ENCODE data around the gene SH3RF3.
"Not testable (repeated sequence)": the region's sequence is repeated elsewhere in the genome, so short reads cannot be mapped to it uniquely, and the experiment has no call there.

SH3RF3 gene

DNA sequence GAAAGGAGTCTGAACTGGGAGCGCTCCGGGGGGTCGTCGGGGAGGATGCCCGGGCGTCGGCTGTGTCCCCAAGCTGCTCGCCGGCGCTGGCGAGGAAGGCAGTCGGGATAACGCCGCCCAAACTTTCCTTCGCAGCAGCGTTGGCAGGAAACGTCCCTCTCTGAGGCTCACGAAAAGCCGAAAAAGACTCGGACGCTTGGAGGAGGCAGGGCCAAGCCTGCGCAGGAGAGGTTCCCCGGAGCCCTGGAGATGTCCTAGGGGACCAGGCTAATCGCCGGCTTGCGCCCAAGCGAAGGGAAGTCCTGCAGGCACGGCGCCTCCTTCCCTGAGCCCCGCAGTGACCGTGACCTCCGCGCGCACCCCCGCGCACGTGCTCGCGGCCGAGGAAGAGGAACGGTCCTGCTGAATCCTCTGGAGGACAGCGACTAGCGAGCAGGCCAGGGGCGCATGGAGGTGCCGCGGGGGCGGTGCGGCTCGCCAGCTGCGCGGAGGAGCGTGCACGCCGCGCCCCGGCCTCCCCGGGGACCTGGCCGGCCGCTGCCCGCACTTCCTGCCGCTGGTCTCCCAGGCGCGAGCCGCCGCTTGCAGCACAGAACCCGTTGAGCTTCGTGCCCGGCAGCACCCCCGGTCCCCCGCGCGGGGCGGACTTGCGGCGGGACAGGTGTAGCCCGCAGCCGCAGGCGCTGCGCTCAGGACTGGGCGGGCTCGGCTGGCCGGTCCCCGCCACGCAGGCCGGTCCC lies at the start of gene SH3RF3:
SH3RF3 (plus strand) TSS at position 590 of the 740 bp plus-strand sequence.
- peak; percentile 9 for DNase-seq

DNA sequence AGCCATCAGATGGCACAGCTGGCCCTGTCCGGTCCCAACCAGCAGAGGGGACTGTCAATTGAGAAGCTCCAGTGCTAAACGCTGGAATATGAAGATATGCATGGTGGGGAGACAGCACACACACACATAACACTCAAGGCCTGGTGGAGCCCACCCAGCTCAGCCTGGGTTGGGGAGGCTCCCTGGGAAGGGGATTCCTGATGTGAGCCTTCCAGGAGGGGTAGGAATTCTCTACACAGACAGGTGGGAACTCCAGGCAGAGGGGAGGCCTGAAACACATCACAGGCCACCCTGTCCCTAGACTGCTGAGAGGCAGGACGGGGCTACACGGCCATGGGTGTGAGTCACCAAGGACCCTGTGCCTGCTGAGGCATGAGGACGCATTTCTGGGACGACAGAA lies 49.4 kb upstream of the SH3RF3 start:
- DNase-seq, result no peak

DNA sequence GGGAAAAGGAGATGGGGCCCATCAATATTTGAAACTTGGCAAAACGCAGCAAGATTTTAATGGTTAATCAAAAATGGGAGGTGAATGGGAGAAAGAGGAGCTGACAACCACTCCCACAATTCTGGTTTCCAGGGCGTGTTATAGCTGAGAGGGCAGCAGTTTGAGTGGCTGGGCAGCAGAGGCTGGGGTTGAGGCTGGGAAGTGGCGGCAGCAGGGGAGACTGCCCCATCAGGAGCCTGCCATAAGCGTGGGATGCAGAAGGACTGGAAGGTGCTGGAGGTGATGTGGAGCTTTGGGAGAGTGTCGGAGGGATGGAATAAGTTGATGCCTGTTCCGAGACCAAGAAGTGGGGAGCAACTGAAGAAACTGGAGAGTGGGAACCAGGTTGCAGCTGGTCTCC lies 48.9 kb upstream of the SH3RF3 start:
- DNase-seq, result no peak

DNA sequence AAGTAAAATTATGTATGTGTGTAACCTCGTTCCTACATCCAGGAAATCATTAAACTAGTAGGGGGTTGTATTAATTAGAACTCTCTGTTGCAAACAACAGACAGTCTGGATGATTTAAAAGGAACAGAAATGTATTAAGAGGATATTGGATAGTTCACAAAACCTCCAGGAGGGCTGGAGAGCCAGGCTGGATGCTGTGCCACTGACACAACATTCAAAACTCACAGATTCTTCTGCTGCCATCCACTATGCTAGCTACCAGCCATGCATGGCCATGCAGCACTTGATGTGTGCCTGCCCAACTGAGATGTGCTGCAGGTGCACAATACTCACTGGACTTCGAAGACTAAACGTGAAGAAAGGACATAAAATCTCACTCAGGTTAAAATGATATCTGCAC lies 48.2 kb upstream of the SH3RF3 start:
- no peak for DNase-seq

DNA sequence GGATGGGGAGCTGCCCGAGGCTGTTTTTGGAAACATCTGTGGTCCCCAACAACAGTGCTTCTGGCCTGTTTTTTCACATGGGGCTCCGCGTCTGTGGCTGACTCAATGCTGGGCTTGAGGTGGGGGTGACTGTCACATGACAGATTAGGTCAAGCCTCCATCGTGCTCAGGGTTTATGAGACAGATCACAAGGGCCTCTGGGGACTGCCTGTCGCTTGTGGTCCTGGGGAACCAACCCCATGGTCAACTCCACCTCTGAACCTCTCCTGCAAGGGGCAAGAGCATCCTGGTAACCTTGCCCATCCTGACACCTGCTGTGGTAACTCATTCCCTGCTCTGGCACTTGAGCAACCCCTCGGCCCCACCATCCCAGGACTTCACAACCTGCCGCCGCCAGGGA lies 47.6 kb upstream of the SH3RF3 start:
- DNase-seq, result no peak

DNA sequence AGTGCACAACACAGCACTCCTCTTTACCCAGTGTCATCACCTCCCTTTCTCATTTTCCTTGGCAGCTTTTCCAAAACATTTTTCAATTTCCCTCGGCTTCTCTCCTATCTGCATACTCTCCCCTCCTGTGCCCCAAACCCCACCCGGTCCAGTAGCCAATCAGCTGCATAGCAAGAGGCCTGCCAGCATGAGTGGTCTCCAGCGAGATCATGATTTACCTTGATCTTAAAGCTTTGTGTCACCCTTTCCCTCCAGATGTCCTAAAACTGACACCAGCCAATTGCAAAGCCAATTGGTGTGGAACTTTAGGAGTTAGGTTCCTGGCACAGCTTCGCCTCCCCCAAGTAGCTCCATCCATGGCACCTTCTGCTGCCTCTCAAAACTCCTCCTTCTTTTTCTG lies 45.2 kb upstream of the SH3RF3 start:
- DNase-seq, result no peak

DNA sequence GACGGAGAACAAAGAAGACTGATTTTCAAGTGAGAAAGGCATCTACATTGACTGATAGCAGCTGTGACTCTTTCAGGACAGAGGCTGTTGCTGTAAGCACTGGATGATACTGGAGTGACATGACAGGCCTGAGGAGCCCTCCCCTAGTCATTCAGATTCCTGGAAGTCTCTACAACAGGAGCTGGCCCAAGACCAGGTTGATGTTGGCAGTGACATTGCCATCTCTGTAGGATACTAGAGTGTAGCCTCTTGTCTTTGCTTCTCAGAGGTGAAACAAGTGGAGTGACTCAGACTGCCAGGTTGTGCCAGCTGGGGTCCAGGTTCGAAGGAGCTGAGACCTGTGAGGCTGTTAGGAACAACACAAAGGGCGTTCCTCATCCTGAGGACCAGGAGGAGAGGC lies 44.7 kb upstream of the SH3RF3 start:
- no peak for DNase-seq

DNA sequence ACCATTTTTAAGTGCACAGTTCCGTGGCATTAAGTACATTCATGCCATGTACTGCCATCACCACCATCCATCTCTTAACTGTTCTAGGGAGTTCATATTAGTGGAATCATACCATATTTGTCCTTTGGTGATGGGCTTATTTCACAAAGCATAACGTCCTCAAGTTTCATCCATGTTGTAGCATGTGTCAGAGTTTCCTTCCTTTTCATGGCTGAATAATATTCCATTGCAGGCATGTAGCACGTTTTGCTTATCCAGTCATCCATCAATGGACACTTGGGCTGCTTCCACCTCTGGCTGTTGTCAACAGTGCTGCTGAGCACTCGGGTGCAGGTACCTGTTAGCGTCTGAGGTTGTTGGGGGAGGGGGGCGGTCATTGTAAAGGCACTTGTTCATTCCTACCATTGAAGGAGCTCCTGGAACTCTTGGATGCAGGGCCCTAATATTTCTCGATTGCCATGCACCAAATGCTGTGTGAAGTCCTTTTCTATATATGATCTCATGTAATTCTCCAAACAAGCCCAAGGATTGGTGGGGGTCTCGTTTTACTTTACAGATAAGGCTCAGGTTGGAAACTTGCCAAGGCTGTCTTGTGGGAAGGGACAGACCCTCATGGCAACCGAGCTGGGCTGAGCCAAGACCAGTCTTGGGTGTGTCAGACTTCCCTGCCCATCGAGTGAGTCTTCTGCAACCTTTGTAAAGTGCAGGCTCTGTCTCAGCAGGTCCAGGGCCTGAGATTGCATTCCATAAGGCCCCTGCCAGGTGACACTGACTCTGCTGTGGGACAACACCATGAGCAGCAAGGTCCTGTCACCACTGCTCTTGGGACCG lies 42.9 kb upstream of the SH3RF3 start:
- no peak for DNase-seq

DNA sequence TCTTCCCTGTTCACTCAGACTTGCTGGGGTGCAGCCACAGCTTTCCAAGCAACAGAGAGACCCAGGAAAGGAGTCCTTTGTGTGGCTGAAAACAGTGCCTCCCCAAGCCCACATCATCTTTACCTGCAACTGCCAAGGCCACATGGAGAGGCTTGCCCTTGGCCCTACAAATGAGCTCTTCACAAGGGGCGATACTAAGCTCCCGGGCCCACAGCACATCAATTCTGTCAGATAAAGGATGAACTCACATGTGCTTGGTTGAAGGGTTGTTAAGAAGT lies 42.3 kb upstream of the SH3RF3 start:
- no peak for DNase-seq

DNA sequence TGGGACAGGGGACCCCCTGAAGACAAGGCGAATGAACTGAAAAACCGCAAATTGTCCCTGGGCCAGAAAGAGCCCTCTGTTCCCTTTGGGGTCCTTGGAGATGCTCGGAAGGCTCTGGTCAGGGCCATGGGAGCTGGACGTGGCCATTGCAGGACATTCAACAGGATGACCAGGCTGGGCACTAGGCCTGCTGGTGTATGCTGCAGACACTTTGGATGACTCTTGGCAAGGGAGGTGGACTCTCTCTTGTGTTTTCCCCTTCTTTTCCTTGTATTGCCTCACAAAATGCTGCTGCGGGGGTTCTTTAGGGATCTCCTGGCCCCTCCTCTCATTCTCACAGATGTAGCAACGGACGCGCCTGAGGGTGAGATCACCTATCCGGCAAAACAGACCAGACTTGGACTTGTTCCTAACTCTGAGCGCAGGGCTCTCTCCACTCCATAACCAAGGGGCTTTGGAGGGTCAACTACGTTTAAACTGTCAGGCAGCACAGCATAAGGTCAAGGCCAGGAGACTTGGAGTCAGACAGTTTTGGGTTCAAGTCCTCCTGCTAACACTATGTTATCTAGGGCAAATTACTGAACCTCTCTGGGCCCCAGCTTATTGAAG lies 41.8 kb upstream of the SH3RF3 start:
- no peak for DNase-seq

DNA sequence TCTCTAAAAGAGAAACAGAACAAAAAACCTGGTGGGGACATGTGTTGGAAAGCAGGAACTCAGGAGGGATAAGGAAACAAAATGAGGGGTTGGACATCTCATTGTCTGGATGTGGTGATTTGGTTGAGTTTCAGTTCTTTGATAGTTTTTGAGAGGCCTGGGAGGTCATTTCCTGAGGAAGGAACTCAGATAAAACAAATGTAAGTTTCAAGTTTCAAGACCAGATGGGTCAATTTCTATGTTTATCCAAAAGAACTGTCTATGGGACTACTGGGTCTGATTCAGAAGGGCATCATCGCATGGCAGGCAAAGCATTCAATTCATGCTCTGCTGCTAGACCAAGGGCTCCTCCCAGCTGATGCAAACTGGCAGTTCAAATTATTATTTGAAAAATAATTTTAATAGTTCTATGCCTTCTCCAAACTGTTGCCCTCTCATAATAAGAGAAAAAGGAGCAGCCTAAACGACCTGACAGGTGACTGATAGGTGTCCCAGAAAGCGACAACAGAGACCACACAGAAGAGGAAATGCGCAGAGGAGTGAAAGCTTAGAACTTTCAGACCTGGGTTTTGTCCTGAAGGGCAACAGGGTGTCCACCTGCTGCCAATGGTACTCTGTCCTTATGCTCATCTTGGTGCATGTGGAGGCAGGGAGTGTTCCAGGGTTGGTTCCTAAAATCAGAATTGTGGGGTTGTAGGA lies 39.3 kb upstream of the SH3RF3 start:
- DNase-seq, result no peak

DNA sequence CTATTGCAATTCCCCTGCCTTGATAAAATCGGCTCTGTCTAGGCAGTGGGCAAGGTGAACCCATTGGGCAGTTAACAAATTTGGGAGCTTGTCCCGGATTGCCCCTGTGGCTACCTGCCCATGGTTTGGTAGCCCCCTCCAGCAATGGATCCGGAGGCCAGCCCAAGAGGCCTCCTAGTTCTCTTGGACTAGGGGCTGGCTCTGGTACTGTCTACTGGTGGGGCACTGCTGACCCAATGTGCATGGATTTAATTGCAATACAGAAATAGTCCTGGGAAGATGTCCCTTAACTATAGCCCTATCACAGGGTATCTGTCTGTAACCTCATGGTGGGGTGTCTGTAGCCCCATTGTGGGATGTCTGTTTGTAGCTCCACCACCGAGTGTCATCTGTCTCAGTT lies 37.5 kb upstream of the SH3RF3 start:
- DNase-seq, result no peak

DNA sequence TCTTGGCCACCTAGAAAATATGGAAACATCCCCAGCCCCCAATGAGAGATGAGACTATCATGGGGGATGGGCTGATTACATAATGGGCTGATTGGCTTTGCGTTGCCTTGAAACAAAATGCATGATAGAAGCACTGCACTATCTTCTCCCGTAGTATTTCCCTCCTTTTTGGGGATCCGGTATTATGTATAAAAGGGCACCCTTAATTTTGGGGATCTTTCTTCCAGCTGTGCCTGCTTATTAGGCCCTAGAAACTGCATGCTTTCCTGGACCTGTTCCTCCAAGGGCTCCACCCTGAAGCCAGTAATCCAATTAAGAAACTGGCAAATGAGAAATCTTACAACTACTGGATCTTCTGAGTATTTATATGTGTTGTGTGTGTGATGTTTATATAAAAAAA lies 34.9 kb upstream of the SH3RF3 start:
- DNase-seq, result no peak

DNA sequence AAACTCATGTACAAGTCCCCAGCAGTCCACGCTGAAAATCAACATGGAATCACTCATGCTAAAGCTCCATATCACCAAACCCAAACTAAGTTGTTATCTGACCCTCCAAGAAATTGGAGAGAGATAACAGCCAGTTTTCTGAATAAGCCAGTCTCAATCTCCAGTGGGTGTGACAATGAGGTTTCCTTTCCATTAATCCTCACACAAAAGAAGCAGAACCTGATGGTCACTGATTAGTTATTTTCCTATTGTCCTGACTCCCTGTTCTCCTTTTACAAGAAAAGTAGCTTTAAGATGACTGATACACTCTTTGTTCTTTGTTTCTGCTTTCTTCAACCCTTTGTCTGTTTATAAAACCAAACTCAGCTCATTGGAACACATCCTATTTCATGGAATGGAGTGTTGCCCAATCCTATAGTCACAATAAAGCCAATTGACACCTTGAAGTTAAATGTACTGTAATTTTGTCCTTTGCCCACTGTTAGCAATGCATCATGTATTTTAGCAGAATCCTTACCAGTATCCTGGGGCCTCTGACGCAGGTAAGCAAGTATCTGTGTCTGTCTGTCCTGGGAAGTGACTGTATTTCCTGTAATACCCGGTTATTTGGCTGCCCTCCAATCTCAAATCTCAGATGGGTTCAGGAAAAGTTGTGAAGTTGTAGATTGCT lies 30.6 kb upstream of the SH3RF3 start:
- DNase-seq, result no peak

DNA sequence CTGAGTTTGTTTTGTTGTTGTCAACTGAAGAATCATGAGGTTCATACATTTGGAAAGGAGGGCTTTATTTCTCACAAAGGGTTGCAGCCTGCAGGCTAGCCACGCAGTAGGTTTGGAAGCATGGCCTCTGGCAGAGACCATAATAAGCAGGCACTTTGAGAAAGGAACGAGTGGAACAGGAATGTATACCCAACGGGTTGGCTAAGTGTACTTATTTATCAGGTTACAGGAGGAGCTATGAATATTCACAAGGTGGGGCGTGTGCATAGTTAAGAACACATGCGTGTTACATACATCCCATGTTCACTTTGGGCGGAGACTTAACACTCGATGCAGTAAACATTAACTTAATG lies 30.1 kb upstream of the SH3RF3 start:
- no peak for DNase-seq

DNA sequence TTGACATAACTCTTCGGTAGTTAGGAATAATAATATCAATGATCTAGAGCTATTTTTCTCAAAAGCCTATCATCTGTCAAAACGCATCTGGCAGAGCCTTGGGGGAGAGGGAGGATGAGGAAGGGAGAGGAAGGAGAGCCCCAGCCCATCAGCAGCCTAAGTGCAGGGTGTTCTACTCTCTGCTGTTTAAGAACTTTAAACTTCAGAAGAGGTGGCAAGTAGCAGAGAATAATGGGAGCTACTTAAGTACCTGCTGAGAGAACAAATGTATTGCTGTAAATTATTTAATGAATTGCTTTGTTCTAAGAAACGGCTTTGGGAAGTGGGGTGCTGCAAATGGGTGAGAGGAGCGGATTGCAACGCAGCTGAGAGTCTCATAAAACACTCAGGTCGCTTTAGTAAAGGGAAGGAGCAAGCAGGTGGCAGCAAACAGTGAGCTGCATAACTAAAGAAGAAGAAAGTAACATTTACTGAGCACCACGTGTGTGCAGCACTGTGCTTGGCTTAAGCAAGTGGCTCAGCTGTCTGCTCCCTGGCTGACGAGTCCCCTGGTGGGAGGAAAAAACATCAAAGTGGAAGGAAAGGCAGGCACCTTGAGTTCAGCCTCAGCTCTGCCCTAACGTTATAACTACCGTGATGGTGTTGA lies 26.3 kb upstream of the SH3RF3 start:
- no peak for DNase-seq

DNA sequence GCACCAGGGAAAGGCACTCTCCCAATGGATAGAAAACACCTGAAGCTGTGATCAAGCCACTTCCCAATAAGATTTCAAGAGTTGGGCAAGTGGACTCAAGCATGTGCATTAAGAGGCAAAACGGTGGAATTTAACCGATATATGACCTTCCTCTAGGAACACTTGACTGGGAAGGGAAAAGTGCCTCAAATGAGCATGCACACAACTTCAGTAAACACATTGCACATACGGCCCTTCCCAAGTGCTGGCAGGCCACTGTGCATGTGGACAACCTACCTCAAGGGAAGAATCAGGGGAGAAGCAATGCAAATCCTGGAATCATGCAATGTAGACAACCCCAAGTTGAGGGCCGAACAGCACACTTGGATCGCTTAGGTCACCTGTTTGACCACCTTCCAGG lies 23.9 kb upstream of the SH3RF3 start:
- no peak for DNase-seq

DNA sequence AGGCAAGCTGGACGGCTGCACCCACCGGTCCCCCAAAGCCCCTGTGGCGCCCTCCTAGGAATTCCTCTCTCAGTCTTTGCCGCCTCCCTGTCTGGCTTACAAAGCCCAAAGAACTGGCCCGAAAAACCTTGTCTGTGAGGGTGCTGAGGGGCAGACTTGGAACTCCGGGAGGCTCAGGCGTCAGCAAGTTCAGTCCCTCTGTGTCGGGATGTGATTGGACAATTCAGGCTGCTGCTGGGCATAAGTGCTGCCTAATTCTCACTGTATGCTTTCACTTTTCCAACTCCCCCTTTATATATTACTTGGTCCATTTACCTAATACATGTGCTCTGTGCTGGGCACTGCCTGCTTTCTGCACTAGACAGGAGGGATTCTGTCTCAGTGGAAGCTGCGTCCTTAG lies 20.3 kb upstream of the SH3RF3 start:
- no peak for DNase-seq

DNA sequence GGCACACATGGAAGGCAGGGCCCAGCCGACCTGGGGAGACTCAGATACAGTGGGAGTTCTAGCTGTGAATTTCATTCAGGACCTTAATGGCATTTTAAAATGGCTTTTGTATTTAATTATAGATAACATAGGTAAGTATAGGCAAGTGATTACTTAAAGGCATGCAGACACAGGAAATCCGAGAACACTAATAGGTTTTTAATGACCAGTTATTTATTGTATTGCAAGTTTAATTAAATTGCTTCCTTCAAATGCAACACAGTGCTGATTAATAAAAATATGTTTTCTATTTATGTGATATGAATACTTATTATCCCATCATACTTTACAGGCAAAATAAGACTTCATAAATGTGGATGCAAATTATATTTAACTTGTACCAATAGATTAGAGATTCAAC lies 19.7 kb upstream of the SH3RF3 start:
- no peak for DNase-seq

DNA sequence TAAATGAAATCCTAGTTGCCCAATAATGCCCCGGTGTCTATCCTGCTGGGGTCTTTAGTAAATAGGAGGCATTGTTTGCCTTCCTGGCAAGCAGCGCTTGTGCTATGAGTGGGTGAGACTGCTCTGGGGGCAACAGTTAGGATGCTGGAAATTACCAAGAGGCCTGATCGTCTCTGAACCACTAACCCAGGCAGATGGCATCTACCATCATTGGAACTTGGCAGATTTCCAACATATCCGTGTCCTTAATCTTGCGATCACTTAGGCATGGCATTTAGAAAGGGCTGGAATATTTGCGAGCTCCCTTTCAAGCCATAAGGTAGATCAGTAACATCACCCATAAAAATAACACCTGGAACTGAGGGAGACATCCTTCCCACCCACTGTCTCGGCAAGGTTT lies 18.8 kb upstream of the SH3RF3 start:
- no peak for DNase-seq

DNA sequence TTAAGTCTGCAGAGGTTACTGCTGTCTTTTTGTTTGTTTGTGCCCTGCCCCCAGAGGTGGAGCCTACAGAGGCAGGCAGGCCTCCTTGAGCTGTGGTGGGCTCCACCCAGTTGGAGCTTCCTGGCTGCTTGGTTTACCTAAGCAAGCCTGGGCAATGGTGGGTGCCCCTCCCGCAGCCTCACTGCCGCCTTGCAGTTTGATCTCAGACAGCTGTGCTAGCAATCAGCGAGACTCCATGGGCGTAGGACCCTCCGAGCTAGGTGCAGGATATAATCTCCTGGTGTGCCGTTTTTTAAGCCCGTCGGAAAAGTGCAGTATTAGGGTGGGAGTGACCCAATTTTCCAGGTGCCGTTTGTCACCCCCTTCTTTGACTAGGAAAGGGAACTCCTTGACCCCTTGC lies 11.8 kb upstream of the SH3RF3 start:
- not testable (repeated sequence) for DNase-seq

DNA sequence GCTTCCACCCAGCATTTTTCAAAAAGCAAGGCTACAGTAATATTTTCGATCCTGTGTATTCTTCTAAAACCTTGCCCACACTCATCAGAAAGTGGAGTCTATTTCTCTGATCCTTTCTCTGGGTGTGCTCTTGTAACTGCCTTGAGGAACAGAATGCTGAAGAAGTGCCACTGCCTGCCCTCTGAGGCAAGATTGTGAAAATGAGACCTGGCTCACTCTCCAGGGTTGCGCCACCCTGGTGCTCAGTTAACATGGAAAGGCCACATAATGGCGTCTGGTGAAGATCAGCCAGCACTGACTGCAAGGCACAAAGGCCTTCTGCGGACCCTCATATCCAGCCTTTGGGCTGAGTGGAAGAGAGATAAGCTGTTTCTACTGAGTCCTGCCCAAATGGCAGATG lies 11.2 kb upstream of the SH3RF3 start:
- DNase-seq, result no peak

DNA sequence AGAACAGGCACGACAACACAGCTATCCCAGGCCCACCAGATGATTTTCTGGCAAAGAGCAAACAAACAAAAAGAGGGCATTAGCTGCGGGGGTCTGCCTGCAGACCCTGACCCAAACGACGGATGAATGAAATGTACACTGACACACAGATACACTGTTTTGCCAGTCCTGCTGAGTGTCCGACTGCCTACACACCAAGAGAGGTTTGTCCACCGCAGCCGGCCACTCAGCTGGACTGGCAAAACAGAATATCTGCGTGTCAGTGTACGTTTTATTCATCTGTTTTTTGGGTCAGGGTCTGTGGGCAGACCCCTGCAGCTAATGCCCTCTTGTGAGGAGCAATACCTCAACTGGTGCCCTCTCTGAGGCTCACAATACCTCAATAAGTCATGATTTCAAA lies 10.7 kb upstream of the SH3RF3 start:
- no peak for DNase-seq
